DOHH2 (cell line): ENCODE measurements around the gene CHST5.

Experiments used
- EZH2phosphoT487 ChIP-seq: fragments of 200-600 bp; sonication (generic); IDR thresholded peaks from 2 replicates; pipeline ENCODE4 v1.6.1; 2017; ENCODE audit warnings: borderline replicate concordance, mild to moderate bottlenecking, antibody characterized with exemption, low read length, moderate library complexity, mixed read lengths
- TF ChIP-seq, protein P1 (sequence below): fragments of 200-600 bp; sonication (generic); IDR thresholded peaks from one replicate; pipeline ENCODE4 v1.5.1; 2014; ENCODE audit warnings: antibody characterized with exemption, mild to moderate bottlenecking, low read depth, low read length; ENCODE audit not compliant: poor library complexity, severe bottlenecking

DNA sequence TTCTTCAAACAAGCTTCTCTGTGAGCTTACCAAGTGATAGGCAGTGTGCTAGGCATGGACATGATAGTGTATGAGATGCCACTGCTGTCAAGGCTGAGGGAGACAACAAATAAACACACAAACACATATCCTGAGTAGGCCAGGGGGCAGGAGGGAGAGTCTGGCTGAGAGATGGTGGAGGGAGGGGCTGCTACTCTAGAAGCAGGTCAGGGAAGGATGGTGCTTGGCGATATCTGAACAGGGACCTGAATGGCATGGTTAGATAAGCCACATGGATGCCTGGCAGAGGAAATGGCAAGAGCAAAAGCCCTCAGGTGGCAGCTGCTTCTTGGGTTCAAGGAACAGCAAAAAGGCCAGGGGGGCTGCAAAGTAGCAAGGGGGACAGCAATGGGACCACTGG lies 32.1 kb downstream of the CHST5 start:
- TF ChIP-seq, protein P1, sequence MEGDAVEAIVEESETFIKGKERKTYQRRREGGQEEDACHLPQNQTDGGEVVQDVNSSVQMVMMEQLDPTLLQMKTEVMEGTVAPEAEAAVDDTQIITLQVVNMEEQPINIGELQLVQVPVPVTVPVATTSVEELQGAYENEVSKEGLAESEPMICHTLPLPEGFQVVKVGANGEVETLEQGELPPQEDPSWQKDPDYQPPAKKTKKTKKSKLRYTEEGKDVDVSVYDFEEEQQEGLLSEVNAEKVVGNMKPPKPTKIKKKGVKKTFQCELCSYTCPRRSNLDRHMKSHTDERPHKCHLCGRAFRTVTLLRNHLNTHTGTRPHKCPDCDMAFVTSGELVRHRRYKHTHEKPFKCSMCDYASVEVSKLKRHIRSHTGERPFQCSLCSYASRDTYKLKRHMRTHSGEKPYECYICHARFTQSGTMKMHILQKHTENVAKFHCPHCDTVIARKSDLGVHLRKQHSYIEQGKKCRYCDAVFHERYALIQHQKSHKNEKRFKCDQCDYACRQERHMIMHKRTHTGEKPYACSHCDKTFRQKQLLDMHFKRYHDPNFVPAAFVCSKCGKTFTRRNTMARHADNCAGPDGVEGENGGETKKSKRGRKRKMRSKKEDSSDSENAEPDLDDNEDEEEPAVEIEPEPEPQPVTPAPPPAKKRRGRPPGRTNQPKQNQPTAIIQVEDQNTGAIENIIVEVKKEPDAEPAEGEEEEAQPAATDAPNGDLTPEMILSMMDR, result no peak
- TF ChIP-seq EZH2phosphoT487, result no peak
